ENCODE results near the gene TMEM270. TPM values are rescaled to one million over a fixed set of nuclear protein-coding genes. Genes with fewer than 3 reads are reported as not detected.

The TMEM270 gene
- total RNA-seq, 1 experiment from 2014 or later: 0.72 TPM

DNA sequence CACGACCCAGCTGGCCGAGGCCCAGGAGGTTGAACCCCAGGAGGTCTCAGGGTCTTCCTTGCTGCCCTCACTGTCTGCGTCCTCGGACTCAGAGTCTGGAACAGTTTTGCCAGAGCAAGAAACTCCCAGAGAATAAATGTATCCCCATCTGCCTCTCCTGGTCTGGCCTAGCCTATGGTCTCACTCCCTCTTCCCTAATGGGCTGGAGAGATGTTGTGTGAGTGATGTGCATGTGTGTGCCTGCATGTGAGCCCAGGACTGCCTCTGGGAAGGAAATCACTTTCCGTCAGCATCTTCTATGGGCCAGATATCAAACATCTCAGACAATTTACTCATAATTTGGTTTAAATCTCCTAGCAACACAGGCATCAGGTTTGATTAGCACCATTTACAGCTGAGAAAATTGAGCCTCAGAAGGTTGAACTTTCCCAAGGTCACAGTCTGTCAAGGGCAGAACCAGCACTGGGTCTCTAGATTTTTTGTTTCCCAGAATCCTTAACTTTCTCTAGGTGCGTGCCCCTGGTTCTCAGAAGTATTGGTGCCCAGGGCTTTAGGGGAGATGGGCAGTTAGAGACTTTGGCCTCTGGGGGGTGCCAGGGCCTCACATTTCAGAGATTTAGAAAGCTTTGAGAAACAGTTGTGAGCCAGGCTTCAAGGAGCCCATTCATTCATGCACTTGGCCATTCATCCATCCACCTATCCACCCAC lies 4.9 kb downstream of the TMEM270 start:
- Histone ChIP-seq H3K4me1 (ENCODE audit: control insufficient read depth, insufficient read depth, low read length) (peaks cover 8% of the 10 kb centered on the region; the same call in 1 of the 2 replicates), H3K9me3 (ENCODE audit: control insufficient read depth, insufficient read depth, low read depth, low read length) (no peaks in the 10 kb centered on the region), H3K36me3 (ENCODE audit: control insufficient read depth, insufficient read depth, low read length) (no peaks in the 10 kb centered on the region), H3K4me3 (ENCODE audit: low read depth in 2 of 2, low read length in 2 of 2) (no peak overlapping the region), H3K27me3 (ENCODE audit: control insufficient read depth, insufficient read depth, low read length) (no peaks in the 10 kb centered on the region), H3K27ac (ENCODE audit: low read length) (no peak overlapping the region)
- ATAC-seq: peak; percentile 73
- no peak for DNase-seq (ENCODE audit: low read depth, low spot score)
- POLR2A ChIA-PET: no interaction called here
- CTCF ChIA-PET: interaction anchor here (0.6 to 1.2 kb wide), 2 partner anchors 159 to 313 kb away, joined by 3 to 5 read pairs; no protein-coding TSS in a partner anchor
- intact Hi-C loops (cut with micrococcal nuclease; ENCODE audit: unreplicated experiment) (loop anchor here (1.0 to 5.0 kb wide), 2 partner anchors 161 to 321 kb away; no protein-coding TSS in a partner anchor), in situ Hi-C loops (cut with HindIII; ENCODE audit: low pct_unique_long_range_greater_than_20kb, low sequenced_read_pairs) (no loop called here)
- BruUV-seq (replicated peaks): no TSS peak
- TF ChIP-seq, protein P1, sequence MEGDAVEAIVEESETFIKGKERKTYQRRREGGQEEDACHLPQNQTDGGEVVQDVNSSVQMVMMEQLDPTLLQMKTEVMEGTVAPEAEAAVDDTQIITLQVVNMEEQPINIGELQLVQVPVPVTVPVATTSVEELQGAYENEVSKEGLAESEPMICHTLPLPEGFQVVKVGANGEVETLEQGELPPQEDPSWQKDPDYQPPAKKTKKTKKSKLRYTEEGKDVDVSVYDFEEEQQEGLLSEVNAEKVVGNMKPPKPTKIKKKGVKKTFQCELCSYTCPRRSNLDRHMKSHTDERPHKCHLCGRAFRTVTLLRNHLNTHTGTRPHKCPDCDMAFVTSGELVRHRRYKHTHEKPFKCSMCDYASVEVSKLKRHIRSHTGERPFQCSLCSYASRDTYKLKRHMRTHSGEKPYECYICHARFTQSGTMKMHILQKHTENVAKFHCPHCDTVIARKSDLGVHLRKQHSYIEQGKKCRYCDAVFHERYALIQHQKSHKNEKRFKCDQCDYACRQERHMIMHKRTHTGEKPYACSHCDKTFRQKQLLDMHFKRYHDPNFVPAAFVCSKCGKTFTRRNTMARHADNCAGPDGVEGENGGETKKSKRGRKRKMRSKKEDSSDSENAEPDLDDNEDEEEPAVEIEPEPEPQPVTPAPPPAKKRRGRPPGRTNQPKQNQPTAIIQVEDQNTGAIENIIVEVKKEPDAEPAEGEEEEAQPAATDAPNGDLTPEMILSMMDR (IDR thresholded peaks at IDR 0.05): no peak; the same call in 1 of the 2 replicates
- TF ChIP-seq, protein P2, sequence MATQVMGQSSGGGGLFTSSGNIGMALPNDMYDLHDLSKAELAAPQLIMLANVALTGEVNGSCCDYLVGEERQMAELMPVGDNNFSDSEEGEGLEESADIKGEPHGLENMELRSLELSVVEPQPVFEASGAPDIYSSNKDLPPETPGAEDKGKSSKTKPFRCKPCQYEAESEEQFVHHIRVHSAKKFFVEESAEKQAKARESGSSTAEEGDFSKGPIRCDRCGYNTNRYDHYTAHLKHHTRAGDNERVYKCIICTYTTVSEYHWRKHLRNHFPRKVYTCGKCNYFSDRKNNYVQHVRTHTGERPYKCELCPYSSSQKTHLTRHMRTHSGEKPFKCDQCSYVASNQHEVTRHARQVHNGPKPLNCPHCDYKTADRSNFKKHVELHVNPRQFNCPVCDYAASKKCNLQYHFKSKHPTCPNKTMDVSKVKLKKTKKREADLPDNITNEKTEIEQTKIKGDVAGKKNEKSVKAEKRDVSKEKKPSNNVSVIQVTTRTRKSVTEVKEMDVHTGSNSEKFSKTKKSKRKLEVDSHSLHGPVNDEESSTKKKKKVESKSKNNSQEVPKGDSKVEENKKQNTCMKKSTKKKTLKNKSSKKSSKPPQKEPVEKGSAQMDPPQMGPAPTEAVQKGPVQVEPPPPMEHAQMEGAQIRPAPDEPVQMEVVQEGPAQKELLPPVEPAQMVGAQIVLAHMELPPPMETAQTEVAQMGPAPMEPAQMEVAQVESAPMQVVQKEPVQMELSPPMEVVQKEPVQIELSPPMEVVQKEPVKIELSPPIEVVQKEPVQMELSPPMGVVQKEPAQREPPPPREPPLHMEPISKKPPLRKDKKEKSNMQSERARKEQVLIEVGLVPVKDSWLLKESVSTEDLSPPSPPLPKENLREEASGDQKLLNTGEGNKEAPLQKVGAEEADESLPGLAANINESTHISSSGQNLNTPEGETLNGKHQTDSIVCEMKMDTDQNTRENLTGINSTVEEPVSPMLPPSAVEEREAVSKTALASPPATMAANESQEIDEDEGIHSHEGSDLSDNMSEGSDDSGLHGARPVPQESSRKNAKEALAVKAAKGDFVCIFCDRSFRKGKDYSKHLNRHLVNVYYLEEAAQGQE (IDR thresholded peaks at IDR 0.05; ENCODE audit: insufficient read depth in 1 of 2, low read depth in 2 of 2, low read length in 1 of 2): no peak
- TF ChIP-seq TCF7L2 (IDR thresholded peaks at IDR 0.05; ENCODE audit: low read depth, low read length) (no peak), POLR2AphosphoS5 (IDR thresholded peaks at IDR 0.05; ENCODE audit: low read depth, low read length) (no peak), SIN3A (IDR thresholded peaks at IDR 0.05; ENCODE audit: borderline replicate concordance, insufficient read depth, low read depth, low read length) (no peak)

DNA sequence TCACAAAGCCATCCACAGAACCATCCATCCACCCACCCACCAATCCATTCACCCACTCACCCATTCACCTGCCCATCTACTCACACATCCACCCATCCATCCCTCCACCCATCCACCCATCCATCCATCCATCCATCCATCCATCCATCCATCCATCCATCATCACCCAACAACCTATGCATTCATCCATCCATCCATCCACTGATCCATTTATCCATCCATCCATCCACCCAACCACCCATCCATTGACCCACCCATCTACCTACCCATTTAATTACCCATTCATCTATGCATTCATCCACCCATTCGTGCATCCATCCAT lies 5.4 kb downstream of the TMEM270 start:
- TF ChIP-seq SIN3A (IDR thresholded peaks at IDR 0.05; ENCODE audit: borderline replicate concordance, insufficient read depth, low read depth, low read length): no peak
- TF ChIP-seq TCF7L2 (IDR thresholded peaks at IDR 0.05; ENCODE audit: low read depth, low read length): no peak
- TF ChIP-seq, protein P1 (IDR thresholded peaks at IDR 0.05): no peak
- TF ChIP-seq, protein P2 (IDR thresholded peaks at IDR 0.05; ENCODE audit: insufficient read depth in 1 of 2, low read depth in 2 of 2, low read length in 1 of 2): no peak
- no peak for TF ChIP-seq POLR2AphosphoS5 (IDR thresholded peaks at IDR 0.05; ENCODE audit: low read depth, low read length)
- CTCF ChIA-PET: no interaction called here
- no TSS peak for BruUV-seq (replicated peaks)
- in situ Hi-C loops (cut with HindIII; ENCODE audit: low pct_unique_long_range_greater_than_20kb, low sequenced_read_pairs) (no loop called here), intact Hi-C loops (cut with micrococcal nuclease; ENCODE audit: unreplicated experiment) (loop anchor here (1.0 to 5.0 kb wide), 2 partner anchors 161 to 321 kb away; no protein-coding TSS in a partner anchor)
- no peak overlapping the region for H3K4me3 ChIP-seq (ENCODE audit: low read depth in 2 of 2, low read length in 2 of 2)
- H3K4me1 ChIP-seq (ENCODE audit: control insufficient read depth, insufficient read depth, low read length): peaks cover 8% of the 10 kb centered on the region
- DNase-seq (ENCODE audit: low read depth, low spot score) (no peak), ATAC-seq (no peak)
- no peak overlapping the region for H3K27ac ChIP-seq (ENCODE audit: low read length)
- POLR2A ChIA-PET: no interaction called here
- no peaks in the 10 kb centered on the region for H3K36me3 ChIP-seq (ENCODE audit: control insufficient read depth, insufficient read depth, low read length)
- no peaks in the 10 kb centered on the region for H3K9me3 ChIP-seq (ENCODE audit: control insufficient read depth, insufficient read depth, low read depth, low read length)
- no peaks in the 10 kb centered on the region for H3K27me3 ChIP-seq (ENCODE audit: control insufficient read depth, insufficient read depth, low read length)

Data from Panc1 (cell line).